AG04449 (cell line): ENCODE data around the gene HIPK3.
A peak's percentile ranks its signal among the peaks of the same experiment; 100 is the strongest.
"Not testable (repeated sequence)": the region's sequence is repeated elsewhere in the genome, so short reads cannot be mapped to it uniquely, and the experiment has no call there.

ENCODE experiments used
- CTCF ChIA-PET: fragments of 350-600 bp; formaldehyde crosslinking; extraction: SDS; loops from one replicate; lab custom pipeline; 2021; ENCODE audit warnings: antibody characterized with exemption; lab: Yijun Ruan, JAX
- POLR2A ChIA-PET: fragments of 400-600, 350-600 bp; formaldehyde crosslinking; extraction: SDS; loops from one replicate; lab custom pipeline; 2020; ENCODE audit warnings: antibody characterized with exemption, inconsistent platforms; lab: Yijun Ruan, JAX
- DNase-seq: peaks from one replicate; pipeline ENCODE4 v3.0.0-alpha.2; 2010; ENCODE audit warnings: low read depth, low spot score
- H3K4me3 ChIP-seq: 2 replicates; pipeline ENCODE4 v1.5.1; 2011; ENCODE audit warnings: low read depth, mild to moderate bottlenecking, control low read depth, low read length
- TF ChIP-seq, protein P1 (sequence below): IDR thresholded peaks from one replicate; pipeline ENCODE4 v1.5.1; 2011; ENCODE audit warnings: mild to moderate bottlenecking, moderate library complexity, low read length, control low read depth, inconsistent platforms; ENCODE audit not compliant: insufficient read depth; ENCODE audit errors: missing control alignments

Gene HIPK3

DNA sequence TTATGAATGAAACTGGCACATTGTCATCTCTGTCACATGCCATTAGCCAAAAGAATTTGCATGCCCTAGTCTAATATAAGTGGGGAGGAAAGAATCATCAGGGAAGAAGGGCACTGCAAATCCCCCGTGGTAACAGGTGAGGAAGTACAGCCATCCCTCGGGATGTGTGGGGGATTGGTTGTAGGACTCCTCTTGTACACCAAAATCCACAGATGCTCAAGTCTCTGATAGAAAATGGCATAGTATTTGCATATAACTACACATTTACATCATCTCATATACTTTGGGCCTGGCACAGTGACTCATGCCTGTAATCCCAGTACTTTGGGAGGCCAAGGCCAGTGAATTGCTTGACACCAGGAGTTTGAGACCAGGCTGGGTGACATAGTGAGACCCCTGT, 109.7 kb downstream of the HIPK3 start:
- POLR2A ChIA-PET, result interaction anchor here (0.6 kb wide), 1 partner anchor 234 kb away, joined by 3 read pairs; no protein-coding TSS in a partner anchor

DNA sequence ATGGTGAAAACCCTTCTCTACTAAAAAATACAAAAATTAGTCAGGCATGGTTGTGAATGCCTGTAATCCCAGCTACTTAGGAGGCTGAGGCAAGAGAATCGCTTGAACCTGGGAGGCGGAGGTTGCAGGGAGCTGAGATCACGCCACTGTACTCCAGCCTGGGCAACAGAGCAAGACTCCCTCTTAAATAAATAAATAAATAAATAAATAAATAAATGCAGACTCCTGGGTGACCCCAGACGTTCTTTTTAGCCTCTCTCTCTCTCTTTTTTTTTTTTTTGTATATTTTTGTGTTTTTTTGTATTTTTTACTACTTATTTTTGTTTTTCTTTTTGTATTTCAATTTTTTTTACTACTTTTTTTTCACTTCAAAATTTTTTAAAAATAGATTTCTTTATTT, 111.3 kb downstream of the HIPK3 start:
- H3K4me3 ChIP-seq, DNase-seq, POLR2A ChIA-PET: not testable (repeated sequence)
- CTCF ChIA-PET, result interaction anchor here (0.7 to 13.5 kb wide), 5 partner anchors 22 to 374 kb away, joined by 3 to 396 read pairs (median 5); partner anchors contain the start of gene CSTF3

More for the DNA sequence above, 109.7 kb downstream of the HIPK3 start:
- no peak for DNase-seq
- H3K4me3 ChIP-seq, result no peak overlapping the region
- CTCF ChIA-PET, result interaction anchor here (0.6 to 13.5 kb wide), 7 partner anchors 24 to 385 kb away, joined by 3 to 396 read pairs (median 3); no protein-coding TSS in a partner anchor
- TF ChIP-seq, protein P1, sequence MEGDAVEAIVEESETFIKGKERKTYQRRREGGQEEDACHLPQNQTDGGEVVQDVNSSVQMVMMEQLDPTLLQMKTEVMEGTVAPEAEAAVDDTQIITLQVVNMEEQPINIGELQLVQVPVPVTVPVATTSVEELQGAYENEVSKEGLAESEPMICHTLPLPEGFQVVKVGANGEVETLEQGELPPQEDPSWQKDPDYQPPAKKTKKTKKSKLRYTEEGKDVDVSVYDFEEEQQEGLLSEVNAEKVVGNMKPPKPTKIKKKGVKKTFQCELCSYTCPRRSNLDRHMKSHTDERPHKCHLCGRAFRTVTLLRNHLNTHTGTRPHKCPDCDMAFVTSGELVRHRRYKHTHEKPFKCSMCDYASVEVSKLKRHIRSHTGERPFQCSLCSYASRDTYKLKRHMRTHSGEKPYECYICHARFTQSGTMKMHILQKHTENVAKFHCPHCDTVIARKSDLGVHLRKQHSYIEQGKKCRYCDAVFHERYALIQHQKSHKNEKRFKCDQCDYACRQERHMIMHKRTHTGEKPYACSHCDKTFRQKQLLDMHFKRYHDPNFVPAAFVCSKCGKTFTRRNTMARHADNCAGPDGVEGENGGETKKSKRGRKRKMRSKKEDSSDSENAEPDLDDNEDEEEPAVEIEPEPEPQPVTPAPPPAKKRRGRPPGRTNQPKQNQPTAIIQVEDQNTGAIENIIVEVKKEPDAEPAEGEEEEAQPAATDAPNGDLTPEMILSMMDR, result no peak

DNA sequence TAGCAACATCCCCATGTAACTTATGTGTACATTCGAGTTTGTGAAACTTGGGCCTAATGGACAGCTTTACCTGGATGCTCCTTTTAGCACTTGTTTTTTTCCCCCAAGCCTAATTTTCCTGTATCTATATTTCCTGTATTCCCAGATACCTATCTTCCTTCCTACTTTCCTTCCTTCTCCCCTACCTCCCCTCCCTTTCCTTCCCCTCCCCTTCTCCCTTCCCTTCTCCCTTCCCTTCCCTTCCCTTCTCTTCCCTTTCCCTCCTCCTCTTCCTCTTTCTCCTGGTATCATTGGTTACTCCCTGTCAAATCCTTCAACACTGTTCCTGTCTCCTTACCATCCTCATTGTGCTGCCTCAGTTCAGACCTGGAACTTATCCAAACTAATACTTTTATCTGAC, 111.8 kb downstream of the HIPK3 start:
- DNase-seq, result no peak
- no peak overlapping the region for H3K4me3 ChIP-seq
- ChIA-PET CTCF (interaction anchor here (13.5 kb wide), 1 partner anchor 317 kb away, joined by 396 read pairs; no protein-coding TSS in a partner anchor), POLR2A (no interaction called here)
- TF ChIP-seq, protein P1, result no peak

DNA sequence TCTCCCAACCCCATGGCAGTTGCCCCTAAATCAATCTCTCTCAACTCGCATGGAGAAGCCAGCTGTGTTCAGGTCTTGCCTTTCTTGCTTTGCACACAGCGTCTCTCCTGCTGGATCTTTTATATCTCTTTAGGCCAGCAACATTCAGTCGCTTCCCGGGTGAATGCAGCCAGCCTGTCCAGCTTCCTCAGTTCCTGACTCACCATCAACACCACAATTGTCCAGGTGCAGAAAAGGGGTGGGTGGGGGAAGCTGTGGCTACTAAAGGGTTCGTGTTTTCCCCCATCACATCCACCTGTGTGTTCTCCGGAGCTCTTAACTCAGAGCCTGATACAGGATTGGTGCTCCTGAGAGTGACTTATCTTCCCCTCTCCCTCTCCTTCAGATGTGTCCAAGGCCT, 116.5 kb downstream of the HIPK3 start:
- POLR2A ChIA-PET, result interaction anchor here (1.6 kb wide), 1 partner anchor 319 kb away, joined by 3 read pairs; no protein-coding TSS in a partner anchor
- H3K4me3 ChIP-seq, result no peak overlapping the region
- CTCF ChIA-PET, result interaction anchor here (0.9 to 1.6 kb wide), 2 partner anchors 15 to 315 kb away, joined by 3 read pairs; no protein-coding TSS in a partner anchor
- TF ChIP-seq, protein P1, result no peak
- DNase-seq, result no peak

DNA sequence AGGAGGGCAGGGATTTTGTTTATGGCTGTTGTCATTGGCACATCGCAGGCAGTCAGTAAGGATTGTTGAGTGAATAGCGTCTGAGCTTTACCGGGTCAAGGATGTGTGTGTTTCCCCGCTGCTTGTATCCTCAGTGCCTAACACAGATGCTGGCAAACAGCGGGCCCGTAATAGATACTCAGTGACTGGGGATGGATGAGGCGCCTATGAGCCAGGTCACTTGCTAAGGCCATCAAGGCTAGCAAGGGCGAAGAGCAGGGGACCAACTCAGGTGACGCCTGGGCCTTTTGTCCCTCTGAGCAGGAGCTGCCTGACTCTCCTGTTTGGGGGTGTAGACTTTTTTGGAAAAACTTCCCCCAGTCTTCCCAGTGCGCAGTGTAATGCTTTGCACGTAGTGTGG, 118.1 kb downstream of the HIPK3 start:
- TF ChIP-seq, protein P1, result no peak
- CTCF ChIA-PET, result interaction anchor here (0.8 to 2.1 kb wide), 6 partner anchors 12 to 367 kb away, joined by 3 to 6 read pairs (median 3); no protein-coding TSS in a partner anchor
- DNase-seq, result no peak
- POLR2A ChIA-PET, result interaction anchor here (0.8 kb wide), 1 partner anchor 79 kb away, joined by 3 read pairs; no protein-coding TSS in a partner anchor
- H3K4me3 ChIP-seq, result peak overlapping the region; percentile 70

DNA sequence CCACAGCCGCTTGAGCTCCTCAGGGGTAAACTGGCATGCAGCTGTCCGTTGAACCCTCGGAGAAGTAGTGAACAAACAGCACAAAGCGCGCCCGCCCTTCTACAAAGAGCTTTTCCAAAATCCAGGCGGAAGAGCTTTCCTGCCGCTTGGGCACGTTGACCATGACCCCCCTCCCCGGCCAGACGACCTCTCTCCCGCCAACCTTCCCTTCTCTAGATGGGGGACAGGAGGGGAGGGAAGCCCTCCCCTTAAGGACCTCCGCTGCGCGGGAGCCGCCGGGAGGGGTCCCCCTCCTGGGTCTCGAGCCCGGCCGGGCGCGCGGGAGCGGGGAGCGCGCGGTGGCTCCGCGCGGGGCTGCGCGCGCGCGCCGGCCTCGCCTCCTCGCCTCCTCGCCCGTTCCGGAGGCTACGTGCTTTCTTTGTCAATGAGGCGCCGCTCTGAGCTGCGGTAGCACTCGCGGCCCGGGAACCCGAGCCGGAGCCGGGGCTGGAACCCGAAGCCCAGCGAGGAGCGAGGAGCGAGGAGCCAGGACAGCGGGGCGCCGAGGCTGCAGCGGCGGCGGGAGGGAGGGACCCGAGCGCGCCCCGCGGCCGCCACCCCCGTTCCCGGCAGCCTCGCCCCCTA, 118.6 kb downstream of the HIPK3 start, which contains the start of gene KIAA1549L:
KIAA1549L (plus strand) TSS at position 421 of the 624 bp plus-strand sequence.
- CTCF ChIA-PET, result interaction anchor here (0.8 to 2.1 kb wide), 6 partner anchors 13 to 367 kb away, joined by 3 to 6 read pairs (median 3); no protein-coding TSS in a partner anchor
- DNase-seq, result no peak
- POLR2A ChIA-PET, result interaction anchor here (0.8 kb wide), 1 partner anchor 78 kb away, joined by 3 read pairs; no protein-coding TSS in a partner anchor
- TF ChIP-seq, protein P1, result no peak
- H3K4me3 ChIP-seq, result peak within 1 kb of the TSS; percentile 70
